HG03575 (cell line): ENCODE data around the gene C1orf232.

Source experiments
- ATAC-seq: cut with Tn5 transposase; IDR thresholded peaks from one replicate; pipeline ENCODE4 v1.9.1; 2021; ENCODE audit not compliant: unreplicated experiment, insufficient number of reproducible peaks, low FRiP score; ENCODE audit errors: extremely low read depth

Gene C1orf232

DNA sequence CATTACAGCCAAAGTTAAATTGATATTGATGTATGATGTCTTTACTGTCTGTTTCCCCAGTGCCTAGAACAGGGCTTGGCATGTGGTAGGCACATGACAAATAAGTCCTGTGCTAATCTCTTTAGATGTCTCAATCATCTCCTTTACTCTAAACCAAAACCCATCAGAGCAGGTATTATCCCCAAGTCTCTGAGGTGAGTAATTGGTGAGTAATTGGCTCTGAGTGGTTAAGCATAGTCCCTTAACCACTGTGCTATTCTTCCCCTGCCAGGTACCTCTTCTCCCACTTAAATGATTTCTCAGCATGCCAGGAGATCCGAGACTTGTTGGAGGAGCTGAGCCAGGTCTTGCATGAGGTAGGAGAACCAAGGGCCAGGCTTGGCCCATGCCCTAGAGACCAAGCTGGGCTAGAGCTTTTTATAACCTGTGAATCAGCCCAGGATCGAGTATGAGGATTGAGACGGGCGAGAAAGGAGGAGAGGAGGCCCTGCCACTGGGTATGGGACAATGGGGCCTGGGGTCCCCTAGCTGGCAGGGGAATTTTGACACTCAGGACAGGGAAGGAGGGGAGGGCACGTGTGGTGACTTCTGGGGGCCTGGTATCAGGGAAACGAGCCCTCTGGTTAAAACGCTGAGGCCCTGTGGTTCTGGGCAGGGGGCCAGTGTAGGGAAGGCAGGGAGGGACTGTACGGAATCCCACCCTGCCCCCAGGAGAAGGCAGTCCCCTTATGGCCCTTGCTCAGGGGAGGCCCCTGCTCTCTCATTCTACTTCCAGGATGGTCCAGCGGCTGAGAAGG, 13.0 kb upstream of the C1orf232 start:
- no peak for ATAC-seq

DNA sequence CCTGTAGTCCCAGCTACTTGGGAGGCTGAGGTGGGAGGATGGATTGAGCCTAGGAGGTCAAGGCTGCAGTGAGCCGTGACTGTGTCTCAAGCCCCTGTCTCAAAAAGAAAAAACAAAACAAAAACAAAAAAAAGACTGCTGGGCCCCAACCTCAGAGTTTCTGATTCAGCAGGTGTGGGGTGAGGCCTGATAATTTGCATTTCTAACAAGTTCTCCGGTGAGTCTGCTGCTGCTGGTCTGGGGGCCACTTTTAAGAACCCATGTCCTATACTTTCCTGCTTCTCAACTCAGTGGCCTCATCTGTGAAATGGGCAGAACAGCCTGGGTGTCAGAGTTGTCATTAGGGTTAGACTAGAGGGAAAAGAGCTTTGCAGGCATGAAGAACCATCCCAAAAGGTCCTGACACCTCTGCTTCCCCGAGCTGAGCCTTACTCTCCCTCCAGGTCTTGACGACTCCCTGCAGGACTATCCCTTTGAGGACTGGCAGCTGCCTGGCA, 11.3 kb upstream of the C1orf232 start:
- no peak for ATAC-seq

DNA sequence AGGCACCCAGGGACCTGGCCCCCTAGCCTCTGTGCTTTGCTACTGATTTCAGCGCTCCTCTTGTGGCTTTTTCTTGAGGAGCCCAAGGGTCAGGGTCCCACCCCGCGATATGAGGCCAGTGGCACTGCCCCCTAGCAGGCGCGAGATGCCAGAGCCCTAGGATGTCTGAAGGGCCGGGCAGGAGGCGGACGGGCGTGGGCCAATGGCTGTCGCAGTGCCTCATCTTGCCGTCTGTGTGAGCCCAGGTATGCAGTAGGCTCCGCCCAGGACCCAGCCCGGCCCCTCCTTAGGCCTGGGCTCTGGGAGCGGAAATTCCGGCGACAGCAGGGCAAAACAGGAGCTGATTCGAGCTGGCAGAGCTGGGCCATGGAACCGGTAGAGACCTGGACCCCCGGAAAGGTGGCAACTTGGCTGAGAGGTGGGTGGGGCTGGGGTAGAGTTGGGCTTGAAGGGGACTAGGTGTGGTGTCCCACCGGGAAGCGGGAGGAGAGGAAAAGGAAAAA, 8.5 kb upstream of the C1orf232 start, which contains the start of gene CNKSR1:
CNKSR1 (plus strand) TSS at position 310 of the 503 bp plus-strand sequence; CDS start at position 367, 57 bp downstream.
- ATAC-seq: no peak

DNA sequence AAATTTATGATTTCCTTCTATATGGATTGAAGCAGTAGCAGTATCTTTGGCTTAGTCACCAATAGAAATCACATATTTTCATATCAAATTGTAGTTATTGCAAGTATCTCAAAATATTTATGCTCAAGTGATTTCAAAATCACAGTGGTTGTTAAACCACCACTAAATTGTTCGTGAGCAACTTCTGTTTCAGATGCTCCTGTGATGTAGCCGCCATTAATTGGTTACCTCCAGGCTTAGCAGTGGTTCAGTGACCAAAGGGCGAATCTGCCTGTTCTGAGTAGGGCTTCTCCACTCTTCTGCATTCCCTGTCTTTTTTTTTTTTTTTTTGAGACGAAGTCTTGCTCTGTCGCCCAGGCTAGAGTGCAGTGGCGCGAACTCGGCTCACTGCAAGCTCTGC, 6.6 kb upstream of the C1orf232 start:
- no peak for ATAC-seq

DNA sequence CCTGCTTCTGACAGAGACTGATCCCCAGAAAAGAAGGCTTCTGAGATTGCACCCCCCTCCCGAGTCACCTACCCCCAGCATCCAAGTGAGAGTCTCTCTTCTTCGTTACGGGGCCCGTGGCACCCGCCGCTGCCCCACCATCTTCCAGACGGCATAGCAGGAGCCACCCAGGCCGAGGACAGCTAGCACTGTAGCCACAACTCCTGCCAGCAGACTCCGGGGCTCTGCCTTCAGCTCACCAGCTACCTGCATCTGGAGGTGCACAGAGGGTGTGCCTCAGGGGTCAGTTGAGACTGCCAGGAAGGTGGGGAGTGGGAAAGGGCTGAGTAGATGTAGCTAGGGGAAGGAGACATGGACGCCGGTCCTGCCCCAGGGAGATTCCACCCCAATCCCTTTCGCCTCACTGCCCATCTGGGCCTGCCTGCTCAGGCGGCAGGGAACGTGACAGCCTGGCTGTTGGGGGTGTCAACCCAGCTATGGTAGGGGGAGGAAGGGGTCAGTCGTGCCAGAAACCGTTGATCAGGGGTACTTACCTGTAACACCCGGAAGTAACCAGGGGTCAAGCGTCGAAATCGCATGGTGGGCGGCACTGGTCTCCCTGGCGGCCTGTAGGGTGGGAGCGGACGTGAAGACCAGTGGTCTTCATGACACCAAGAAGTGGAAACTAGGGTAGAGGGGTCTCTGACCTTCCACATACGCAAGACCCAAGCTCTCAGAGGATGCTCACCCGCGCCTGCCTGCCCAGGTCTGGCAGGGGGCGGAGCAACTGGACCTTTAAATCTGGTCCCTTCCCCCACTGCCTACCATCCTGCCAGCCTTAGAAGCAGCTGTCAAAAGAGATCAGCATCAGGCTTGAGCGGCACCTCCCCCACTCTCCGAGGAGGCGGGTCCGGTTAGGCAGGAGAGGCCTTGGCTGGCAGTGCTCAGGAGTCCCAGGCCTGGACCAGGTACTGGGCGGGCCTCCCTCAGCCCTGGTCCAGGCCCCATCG, 2.6 kb upstream of the C1orf232 start, which contains the start of gene ZNF593OS:
ZNF593OS (minus strand) TSS at position 749 of the 989 bp plus-strand sequence; CDS start at position 578, 171 bp downstream.
- ATAC-seq: no peak

DNA sequence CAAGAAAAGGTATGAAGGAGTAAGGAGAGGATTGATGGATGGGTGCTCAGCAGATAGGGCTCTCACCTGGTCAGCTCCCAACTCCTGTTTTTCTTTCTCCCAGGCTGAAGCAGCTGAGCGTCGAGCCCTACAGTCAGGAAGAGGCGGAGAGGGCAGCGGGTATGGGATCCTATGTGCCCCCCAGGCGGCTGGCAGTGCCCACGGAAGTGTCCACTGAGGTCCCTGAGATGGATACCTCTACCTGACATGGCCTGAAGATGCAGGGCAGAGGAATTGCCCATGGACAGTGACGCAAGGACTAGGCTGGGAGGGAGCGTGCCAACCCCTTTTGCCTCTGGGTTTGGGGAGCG, 1.7 kb upstream of the C1orf232 start:
- no peak for ATAC-seq

DNA sequence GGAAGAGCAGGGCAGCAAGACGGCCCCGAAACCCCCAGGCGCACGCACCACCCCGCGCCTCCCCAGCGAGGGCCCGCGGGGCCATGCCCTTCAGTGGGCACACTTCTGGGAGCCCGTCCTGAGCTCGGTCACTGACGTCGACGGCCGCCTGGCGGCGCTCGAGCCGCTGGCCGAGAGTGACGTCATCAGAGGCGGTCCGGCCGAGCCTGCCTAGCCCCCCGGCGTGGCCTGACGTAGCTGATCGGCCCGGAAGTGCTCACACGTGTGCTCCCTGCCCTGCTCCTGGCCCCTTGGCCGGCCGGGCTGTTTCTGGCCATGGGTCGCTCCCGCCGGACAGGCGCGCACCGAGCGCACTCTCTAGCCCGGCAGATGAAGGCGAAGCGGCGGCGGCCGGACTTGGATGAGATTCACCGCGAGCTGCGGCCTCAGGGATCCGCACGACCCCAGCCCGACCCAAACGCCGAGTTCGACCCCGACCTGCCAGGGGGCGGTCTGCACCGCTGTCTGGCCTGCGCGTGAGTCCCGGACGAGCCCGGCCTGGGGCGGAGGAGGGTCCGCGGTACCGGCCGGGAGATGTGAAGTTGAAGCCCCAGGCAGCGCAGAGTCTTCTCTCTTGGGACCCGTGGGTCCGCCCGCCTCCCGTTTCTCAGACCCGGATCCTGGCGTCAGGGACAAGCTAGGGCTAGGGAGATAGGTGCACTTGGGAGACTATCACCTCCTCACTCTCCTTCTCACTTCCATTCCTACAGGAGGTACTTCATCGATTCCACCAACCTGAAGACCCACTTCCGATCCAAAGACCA, 1.1 kb upstream of the C1orf232 start, which contains the start of gene ZNF593:
ZNF593 (plus strand) TSS at position 240 of the 803 bp plus-strand sequence; CDS start at position 316, 76 bp downstream.
- no peak for ATAC-seq

DNA sequence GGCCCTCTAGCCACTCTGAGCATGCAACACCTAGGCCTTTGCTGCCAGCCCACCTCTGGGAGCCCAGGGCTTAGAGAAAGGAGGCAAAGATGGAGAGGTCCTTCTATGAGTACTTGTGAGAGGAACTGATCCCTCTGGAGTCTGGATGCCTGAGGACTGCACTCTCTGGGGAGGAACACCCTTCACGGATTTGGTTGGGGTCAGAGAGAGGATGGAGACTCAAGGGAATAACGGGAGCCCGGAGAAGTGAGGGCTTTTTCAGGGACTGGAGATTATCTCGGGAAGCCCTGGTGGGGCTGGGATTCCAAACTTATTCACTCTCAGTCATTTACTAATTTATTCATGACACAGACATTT, 413 bp upstream of the C1orf232 start:
- no peak for ATAC-seq

DNA sequence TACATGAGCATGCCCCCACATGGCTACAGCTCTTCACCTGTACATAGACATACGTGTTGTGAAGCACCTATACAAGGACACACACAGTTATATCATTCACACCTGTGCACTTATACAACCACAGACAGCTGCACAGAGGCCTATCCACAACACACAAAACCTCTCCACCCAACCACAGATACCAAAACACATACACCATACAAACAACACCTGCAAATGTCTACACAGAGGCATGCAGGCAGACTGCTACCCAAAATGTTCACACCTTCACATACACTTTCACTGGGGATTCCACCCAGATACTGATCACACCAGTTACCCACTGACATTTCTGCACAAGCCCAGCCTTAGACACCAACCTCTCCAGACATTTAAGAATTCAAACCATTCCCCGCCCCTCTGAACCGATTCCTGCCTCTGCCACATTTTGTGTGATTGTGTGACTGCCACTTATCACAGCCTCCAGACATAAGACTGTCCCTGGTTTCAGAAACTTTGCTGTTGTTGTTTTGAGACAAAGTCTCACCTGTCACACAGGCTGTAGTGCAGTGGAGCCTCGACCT, 2.0 kb downstream of the C1orf232 start:
- ATAC-seq: no peak

DNA sequence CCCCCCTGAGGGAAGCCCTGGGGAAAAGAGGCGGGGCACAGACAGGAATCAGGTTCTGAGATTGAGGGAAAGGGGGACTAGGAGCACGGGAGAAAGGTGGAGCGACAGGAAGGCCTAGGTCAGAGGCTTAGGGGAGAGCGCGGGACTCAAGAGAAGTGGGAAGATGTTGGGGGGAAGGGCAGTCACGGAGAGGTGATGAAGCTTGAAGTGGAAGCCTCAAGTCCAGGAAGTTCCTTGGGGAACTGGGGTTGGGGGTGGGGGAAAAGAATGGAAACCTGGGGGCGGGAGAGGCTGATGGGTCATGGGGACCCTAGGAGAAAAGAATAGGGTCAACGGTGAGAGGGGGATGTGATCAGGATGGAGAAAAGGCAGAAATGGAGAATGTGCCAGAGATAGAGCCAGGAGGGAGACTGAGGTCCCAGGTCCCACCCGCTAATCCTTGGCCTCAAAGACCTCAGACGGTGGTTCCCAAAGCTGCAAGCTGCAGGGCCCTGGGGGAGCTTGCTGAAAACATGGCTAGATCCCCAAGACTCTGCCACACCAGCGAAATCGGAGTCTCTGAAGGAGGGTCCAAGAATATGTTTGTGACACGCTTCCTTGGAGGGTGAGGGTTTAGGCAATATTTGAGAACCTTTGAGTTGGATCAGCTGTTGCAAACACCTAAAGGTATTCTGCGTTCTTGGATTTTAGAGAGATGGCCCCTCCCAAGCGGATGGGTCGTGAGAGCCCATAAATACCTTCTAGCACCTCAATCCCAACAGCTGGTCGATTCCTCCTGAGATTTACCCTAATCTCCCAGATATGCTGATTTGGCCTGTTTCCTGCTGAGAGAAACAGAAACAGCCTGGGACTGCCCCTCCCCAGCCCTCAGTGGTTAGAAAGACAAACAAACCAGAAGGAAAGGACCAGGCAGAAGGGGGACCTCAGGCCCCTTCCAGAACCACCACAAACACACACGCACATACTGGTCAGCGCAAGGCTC, 3.6 kb downstream of the C1orf232 start:
- ATAC-seq: no peak

DNA sequence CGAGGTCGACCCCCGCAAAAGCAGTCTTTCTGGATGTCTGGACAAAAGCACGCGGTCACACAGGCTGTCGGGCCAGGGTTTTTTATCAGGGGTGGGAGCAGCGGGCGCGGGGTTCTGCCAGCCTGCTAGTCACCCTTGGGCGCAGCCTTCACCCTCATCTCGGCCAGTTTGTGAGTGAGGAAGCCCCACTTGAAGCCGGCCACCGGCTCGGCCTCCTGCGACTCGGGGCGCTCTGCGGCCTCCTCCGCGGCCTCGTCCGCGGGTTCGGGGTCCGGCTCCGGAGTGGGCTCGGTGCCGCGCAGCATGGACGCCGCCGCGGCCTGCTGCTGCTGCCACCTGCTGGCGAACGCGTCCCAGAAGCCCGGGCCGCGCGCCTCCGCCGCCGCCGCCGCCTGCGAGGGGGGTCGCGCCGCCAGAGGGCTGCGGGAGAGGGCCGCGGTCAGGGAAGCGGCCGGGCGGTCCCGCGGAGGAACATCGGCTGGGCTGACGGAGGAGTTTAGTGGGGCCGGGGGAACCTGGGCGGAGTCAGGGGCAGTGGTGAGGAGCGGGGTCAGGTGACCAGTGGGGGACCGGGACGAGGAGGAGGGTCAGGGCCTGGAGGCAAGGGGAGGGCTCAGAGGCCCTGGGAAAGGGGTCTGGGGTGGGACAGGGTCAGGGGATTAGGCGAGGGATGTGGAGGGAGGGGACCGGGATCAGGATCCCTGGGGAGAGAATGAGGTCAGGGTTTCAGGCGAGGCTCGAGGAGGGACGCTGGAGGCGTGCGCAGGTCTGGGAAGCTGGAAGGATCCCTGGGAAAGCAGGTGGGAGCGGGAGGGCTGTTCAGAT, 4.5 kb downstream of the C1orf232 start:
- ATAC-seq: no peak

DNA sequence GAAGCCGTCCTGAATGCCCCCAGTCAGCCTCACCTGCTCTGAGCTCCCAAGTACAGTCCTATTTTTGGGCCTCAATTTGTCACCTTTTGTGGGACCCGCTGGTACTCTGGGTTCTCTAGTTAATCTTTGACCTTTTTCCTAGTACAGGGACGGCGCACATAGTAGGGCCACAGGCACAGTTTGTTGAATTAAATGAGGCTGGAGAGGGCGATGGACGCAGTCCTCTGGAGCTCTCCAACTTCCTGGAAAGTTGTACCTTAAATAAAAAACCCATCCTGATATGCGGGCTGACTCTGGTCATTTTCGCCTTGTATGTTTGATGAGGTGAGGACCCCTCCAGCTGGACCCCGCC, 5.1 kb downstream of the C1orf232 start:
- no peak for ATAC-seq

DNA sequence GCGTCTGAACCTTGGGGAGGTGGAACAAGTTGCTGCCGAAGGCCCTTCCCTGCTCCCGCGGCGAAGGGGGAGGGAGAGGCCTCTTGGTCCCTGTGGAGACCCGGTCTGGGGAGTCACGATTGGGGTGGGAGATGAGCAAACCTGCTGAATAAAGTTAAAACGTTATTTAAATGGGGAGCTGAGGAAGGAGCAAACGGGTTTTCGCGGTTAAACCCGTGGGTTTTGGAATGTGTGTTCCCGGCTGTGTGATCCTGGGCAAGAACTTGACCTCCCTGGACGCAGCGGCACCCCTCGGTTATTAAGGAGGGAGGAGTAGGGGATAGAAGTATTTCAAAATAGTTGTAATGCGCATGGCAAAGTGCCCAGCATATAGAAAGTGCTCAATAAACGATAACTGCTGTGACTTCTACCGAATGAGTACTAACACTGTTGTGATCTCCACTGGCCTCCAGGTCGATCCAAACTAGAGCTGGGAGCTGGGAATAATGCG, 6.5 kb downstream of the C1orf232 start:
- no peak for ATAC-seq

DNA sequence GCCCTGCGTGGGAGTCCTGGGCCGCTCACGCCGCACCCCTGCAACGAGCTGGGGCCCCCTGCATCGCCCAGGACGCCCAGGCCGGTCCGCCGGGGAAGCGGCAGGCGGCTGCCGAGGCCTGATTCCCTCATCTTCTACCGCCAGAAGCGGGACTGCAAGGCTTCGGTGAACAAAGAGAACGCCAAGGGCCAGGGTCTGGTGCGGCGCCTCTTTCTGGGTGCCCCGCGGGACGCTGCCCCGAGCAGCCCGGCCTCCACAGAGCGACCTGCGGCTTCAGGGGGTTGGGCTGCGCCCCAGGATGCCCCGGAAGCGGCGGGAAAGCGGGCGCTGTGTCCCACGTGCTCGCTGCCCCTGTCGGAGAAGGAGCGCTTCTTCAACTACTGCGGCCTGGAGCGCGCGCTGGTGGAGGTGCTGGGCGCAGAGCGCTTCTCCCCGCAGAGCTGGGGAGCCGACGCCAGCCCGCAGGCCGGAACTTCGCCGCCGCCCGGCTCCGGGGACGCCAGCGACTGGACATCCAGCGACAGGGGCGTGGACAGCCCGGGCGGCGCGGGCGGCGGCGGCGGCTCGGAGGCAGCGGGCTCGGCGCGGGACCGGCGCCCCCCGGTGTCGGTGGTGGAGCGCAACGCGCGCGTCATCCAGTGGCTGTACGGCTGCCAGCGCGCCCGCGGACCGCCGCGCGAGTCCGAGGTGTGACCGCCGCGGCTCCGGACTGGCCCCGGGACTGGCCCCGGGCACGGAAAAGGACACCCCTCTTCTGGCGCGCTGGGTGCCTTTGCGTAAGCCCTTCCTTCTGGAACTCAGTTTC, 7.1 kb downstream of the C1orf232 start:
- ATAC-seq: no peak

DNA sequence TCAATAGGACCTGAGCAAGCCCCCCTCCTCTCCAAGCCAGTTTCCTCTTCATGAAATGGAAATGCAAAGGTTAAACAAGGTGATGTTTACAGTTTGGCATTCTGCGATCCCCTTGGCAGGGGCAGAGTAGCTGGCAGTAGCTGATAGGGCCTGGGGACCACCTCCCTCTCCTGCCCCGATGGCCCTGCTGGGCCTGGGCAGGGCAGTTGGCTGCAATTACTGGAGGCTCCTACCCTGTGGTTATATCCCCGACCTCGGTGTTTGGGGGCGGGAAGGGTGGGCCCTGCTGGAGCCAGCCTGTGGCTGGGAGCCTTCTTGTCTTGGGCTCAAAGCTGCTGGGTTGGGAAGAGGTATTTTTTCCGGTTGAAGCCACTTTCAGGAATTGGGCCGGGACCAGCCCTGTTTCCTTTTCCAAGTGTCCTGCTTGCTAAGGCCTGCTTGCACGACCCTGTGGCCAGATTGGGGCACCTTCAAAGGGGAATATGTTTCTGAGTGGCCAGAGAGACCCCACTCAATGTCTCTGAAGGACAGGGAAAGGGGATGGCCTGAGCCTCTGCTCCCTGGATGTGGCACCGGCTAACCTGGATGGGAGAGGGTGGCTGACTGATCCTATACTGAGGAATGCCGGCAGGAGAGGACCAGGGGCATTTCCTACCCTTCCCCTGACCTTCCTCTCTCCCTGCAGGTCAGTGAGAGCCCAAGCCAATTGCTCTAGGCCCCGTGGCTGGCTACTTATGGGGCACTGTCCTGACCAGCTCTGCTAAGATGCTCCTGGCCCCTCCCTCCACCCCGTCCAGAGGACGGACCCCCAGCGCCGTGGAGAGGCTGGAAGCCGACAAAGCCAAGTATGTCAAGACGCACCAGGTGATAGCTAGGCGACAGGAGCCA, 8.0 kb downstream of the C1orf232 start:
- ATAC-seq: no peak
